ENCODE data around the gene MAPK13.

- TF ChIP-seq CTCF (IDR thresholded peaks at IDR 0.05; ENCODE audit: insufficient read depth, low read depth, low read length) (no peak), EZH2 (IDR thresholded peaks at IDR 0.05; ENCODE audit: insufficient read depth, low read length) (no peak)
These were observed 21.2 kb upstream of the MAPK13 start for GRCh38 chr6:36109092-36109491.
